Stimulated activated CD8-positive, alpha-beta memory T cell treated with anti-CD3 and anti-CD28 coated beads, Interleukin-15, amount 100 ng/mL, for 1 hour (primary cell): ENCODE results near the gene CYP2R1.
"Not testable (repeated sequence)": the region's sequence is repeated elsewhere in the genome, so short reads cannot be mapped to it uniquely, and the experiment has no call there.

Source experiments
- DNase-seq: peaks from one replicate; pipeline ENCODE4 v3.0.0-alpha.2; 2020; ENCODE audit warnings: low read depth

The CYP2R1 gene

DNA sequence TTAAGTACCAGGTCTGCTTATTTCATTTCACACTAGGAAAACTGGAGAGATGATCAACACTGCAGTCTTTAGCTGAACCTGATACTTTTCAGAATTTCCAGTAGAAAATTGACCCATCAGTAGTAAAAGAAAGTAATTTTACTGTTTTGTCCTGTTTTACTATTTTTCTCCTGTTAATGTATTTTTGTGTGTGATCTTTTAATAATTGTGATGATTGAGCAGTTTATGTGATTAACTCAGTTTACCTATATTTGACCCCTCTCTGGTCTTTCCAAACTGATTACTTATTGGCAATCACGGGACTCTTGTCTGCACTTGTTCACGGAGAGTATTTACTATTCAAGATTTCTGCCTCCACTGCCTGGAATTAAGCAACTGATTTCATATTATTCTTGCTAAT, 546 bp upstream of the CYP2R1 start:
- no peak for DNase-seq

DNA sequence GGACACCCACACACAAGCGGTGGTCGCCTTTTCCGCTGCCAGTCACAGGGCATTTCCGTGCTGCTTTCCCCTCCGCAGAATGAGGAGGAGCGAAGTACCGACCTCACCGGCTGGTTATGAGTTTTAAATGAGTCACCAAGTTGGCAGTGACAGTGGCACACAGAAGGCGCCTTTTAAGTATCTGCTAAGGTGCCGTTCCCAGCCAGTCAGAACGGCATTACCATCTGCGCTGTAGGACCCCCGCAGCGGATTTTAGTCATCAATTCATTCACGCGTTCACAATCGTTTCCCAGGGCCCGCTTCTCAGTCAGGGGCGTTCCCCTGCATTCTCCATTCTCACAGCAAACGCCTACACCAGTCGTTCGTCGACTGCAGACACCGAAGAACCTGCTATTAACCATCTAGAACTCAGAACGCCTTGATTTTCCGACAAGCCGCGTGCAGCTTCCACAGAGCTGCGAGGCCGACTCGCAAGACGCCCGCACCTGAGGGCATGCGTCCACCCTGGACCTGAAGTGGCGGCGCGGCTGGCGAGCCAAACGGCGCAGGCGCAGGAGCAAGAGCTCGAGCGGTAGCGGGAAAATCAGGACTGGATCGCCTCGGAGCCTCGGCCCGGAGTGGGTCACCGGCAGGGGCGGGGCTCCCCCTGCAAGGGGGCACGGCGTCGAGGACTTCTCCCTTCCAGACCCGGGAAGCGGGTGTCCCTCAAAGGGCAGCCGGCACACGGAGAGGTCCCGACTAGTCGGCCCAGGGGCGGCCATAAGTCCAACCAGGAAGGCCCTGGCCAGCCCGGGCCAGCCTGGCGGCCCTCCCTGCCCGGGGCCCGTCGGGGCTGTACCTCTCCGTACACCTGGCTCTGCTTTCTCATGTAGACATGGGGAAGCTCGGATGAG, 642 bp downstream of the CYP2R1 start:
- DNase-seq = peak; percentile 62

GRCh38 chr11:14886513-14886912, 5.5 kb downstream of the CYP2R1 start:
- no peak for DNase-seq

GRCh38 chr11:14884667-14885273, 7.3 kb downstream of the CYP2R1 start:
- DNase-seq = no peak

- DNase-seq = not testable (repeated sequence)
These were observed 8.3 kb downstream of the CYP2R1 start for GRCh38 chr11:14883683-14884082.

- no peak for DNase-seq
These were observed 9.8 kb downstream of the CYP2R1 start for GRCh38 chr11:14882196-14882595.

DNA sequence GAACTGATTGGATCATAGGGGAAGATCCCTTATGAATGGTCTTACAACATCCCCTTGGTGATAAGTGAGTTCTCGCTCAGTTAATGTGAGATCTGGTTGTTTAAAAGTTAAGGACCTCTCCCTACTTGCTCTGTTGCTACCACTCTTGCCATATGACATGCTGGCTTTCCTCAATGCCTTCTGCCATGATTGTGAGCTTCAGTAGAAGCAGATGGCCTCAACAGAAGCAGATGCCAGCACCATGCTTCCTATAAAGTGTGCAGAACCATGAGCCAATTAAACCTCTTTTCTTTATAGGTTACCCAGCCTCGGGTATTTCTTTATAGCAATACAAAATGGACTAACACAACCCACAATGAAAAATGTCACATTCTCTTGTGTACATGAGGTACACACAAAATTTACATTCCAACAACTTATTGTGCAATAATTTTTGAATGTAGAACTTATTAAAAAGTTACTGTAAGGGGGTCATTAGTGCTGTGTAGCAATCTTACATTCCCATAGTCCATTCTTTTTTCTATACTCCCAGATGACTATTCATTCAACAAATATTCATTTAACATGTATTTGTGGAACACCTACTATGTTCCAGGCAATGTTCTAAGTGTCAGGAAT, 10.3 kb downstream of the CYP2R1 start:
- no peak for DNase-seq

DNA sequence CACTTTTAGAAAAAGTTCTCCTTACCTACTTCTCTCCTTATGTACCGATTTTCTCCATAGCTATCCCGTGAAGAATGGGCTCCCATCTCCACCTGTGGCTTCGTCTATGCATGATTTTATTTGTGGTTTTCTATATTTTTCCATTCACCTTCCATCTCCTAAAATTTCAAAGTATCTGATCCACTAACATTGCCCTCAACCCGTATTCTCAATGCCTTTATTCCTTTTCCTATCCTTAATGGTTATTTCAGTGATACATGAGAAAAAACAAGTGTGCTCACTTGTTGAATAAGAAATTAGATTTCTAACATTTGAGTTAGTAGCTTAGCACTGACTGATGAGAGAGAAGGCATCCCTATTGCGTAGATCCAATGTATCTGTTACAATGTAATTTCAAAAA, 16.9 kb downstream of the CYP2R1 start:
- DNase-seq = no peak

GRCh38 chr11:14873632-14874031, 18.4 kb downstream of the CYP2R1 start:
- DNase-seq = no peak

- no peak for DNase-seq
These were observed 20.0 kb downstream of the CYP2R1 start for GRCh38 chr11:14872032-14872431.

- DNase-seq = not testable (repeated sequence)
These were observed 28.3 kb downstream of the CYP2R1 start for GRCh38 chr11:14863775-14864174.

- no peak for DNase-seq
These were observed 30.4 kb downstream of the CYP2R1 start for GRCh38 chr11:14861680-14862079.

GRCh38 chr11:14860511-14860910, 31.5 kb downstream of the CYP2R1 start:
- no peak for DNase-seq

DNA sequence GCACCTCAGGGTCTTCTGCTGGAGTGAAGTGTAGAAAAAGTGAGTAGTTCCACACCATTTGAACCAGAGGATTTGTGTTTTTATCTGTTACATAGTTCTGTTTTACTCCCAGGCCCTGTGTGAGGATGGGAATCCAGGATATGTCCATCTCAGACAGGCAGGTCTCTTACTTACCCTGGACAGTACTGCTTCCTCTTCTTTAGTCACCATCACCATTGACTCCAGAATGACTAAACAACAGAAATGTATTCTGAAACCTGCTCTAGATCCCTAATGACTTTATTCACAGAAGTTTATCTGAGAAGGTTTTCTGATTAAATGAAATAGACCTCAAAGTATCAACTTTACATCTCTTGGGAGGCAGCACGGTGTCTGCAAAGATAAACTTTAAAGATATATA, 33.6 kb downstream of the CYP2R1 start:
- DNase-seq = no peak

DNA sequence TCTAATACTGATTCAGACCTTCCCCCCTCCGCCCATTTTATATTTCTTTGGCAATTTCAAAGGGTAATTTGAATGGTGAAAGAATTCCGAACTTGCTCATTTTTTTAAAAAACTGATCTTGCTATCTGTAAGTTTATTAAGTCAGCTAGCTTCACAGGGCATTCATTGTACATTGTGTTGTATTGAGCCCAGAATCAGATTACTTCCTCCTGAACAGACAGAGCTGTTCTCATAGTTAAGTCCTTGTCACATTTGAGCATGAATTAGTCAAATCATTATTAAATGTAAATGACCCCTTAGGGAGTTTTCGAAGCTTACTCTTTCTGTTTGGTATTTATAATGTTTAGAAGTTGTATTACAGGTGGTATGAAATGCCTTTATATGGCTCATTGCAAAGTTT, 34.4 kb downstream of the CYP2R1 start:
- no peak for DNase-seq

DNA sequence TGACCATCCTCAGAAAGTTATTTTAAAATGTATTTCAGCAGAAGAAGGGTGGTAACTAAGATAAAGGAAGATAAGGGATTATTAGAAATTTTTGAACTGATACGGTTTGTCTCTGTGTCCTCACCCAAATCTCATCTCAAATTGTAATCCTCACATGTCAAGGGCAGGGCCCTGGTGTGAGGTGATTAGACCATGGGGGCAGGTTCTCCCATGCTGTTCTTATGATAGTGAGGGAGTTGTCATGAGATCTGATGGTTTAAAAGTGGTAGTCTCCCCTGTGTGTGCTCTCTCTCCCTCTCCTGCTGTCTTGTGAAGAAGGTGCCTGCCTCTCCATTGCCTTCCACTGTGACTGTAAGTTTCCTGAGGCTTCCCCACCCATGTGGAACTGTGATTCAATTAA, 36.1 kb downstream of the CYP2R1 start:
- no peak for DNase-seq

- no peak for DNase-seq
These were observed 38.0 kb downstream of the CYP2R1 start for GRCh38 chr11:14854057-14854456.

GRCh38 chr11:14852571-14853177, 39.4 kb downstream of the CYP2R1 start:
- DNase-seq = no peak

- no peak for DNase-seq
These were observed 50.0 kb downstream of the CYP2R1 start for GRCh38 chr11:14842002-14842401.

GRCh38 chr11:14835496-14836492, 56.2 kb downstream of the CYP2R1 start:
- no peak for DNase-seq
